HG02642 (cell line): Measurements from ENCODE around the gene SLC6A2.

Experiments
- ATAC-seq: cut with Tn5 transposase; IDR thresholded peaks from one replicate; pipeline ENCODE4 v1.9.1; 2021; ENCODE audit warnings: mild to moderate bottlenecking; ENCODE audit not compliant: unreplicated experiment, poor library complexity

Gene SLC6A2

GRCh38 chr16:55668340-55669281 lies 12.8 kb downstream of the SLC6A2 start:
- no peak for ATAC-seq

DNA sequence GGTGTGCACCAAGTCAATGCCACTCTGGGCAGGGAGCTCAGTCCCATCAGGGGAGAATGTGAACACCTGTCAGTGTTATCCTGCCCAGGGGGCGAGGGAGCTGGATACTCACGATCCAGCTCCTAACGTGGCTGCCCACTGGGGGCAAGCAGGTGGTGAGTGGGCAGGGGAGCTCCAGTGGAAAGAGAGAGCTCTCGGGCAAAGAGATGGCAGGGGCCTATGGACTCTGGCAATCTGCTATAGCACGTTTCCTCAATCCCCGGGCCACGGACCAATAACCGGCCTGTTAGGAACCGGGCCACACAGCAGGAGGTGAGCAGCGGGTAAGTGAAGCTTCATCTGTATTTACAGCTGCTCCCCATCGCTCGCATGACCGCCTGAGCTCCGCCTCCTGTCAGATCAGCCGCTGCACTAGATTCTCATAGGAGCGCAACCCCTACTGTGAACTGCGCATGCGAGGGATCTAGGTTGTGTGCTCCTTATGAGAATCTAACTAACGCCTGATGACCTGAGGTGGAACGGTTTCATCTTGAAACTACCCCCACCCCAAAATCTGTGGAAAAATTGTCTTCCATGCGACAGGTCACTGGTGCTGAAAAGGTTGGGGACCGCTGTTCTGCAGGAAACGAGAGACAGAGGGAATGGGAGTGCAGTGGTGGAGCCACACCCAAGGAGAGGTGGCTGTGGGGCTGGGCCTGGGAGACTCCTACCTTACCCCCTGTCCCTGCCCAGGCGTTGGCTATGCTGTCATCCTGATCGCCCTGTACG lies 15.6 kb downstream of the SLC6A2 start:
- ATAC-seq = no peak

GRCh38 chr16:55671974-55672280 lies 16.1 kb downstream of the SLC6A2 start:
- ATAC-seq = no peak

DNA sequence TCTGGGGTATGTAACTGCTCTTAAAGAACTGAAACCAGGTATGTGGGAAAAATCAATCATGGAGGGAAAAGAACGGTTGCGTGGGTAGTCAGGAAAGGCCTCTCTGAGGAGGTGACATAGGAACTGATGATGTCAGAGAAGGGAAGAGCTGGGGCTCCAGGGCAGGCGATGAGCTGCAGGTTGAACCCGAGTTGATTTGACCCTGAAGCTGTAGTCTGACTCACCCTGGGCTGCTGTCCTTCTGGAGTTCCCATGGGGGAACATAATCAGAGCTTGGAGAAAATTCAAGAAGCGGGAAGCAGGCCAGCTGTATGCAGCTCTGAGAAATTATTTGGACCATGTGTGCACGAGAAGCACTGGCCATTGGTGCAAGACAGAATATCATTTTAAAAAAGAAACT lies 16.7 kb downstream of the SLC6A2 start:
- ATAC-seq = no peak

- no peak for ATAC-seq
Measured at GRCh38 chr16:55678161-55678821, 22.5 kb downstream of the SLC6A2 start.

- no peak for ATAC-seq
Measured at GRCh38 chr16:55682086-55682485, 26.3 kb downstream of the SLC6A2 start.

- ATAC-seq = no peak
Measured at GRCh38 chr16:55685973-55686372, 30.2 kb downstream of the SLC6A2 start.

DNA sequence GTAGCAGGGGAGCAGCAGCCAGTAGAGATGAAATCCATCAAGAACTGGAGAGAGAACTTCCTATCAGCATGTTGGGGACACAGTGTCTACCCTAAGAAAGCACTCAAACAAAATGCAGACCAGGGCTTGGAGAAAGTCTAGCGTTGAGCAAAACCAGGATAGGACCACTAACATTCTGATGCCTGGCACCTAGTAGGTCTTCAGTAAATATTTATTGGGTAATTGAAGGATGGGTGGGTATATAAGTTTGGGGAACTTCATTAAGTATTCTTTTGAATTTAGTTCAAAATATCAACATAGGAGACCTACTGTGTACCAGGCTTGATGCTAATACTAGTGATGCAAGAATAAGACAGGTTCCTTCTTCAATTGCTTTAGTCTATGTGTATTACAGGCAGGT lies 30.9 kb downstream of the SLC6A2 start:
- no peak for ATAC-seq

- ATAC-seq = no peak
Measured at GRCh38 chr16:55687802-55688201, 32.0 kb downstream of the SLC6A2 start.

GRCh38 chr16:55690841-55691240 lies 35.1 kb downstream of the SLC6A2 start:
- no peak for ATAC-seq

DNA sequence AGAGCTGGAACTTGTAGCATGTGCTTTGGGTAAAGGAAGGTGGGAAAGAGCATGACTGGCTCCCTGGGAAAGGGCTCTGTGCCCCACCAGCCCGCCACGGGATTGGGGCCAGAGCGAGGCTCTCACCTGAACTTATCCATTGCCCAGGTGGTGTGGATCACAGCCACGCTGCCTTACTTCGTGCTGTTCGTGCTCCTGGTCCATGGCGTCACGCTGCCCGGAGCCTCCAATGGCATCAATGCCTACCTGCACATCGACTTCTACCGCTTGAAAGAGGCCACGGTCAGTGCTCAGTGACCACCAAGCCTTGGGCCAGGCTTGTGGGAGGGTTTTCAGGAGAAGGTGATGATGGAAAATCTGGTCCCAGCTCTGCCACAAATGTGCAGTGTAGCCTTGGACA lies 36.0 kb downstream of the SLC6A2 start:
- ATAC-seq = no peak

DNA sequence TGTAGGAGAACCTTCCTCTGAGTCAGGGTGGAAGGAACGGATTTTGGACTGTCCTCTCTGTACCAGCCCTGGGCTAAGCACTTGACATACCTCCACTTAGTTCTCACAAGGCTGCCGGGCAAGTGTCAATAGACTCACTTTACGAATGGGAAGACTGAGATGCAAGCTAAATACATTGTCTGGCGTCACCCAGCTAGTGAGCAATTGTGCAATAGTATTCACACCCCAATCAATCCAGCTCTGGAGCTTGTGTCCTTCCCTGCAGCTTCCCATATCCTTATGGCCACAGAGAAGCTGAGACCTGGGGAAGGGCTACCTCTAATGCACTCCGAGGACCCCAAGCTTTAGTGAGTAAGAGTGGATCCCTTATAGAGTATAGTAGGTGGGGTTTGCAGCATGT lies 39.8 kb downstream of the SLC6A2 start:
- ATAC-seq = no peak

GRCh38 chr16:55697867-55698266 lies 42.1 kb downstream of the SLC6A2 start:
- no peak for ATAC-seq

GRCh38 chr16:55698331-55698730 lies 42.5 kb downstream of the SLC6A2 start:
- ATAC-seq = no peak

DNA sequence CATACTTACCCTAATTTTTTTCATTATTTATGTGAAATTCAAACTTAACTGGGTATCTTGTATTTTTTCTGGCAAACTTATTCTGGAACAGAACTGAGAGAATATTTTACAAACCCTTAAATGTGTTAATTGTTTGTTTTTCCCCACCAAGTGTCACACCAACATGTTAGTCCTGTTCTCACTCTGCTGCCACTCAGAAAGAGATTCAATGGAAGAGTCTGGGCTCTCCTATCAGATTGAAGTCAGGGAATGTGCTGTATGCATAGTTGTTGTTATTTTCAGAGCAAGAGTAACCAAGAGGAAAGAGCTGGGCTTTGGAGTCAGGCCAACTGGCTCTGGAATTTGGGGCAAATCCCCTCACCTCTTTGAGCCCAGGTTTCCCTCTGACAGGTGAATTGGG lies 43.2 kb downstream of the SLC6A2 start:
- no peak for ATAC-seq

DNA sequence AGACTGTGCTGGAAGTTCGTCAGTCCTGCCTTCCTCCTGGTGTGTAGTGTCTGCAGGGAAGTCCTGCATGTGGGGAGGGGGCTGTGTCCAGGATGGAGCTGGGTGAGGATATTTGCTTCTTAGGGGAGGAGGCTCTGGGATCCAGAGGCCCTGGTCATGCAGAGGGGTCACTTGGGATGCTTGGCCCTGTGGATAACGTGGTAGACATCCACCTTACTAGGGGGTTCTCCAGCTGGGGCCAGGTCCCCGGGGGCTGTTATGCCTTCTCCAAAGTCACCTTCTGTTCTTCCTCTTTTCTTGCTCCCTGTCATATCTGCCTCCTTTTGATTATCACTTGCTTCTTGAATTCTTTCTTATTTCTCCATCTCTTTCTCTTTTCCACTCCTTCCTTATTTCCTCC lies 43.8 kb downstream of the SLC6A2 start:
- no peak for ATAC-seq

- ATAC-seq = no peak
Measured at GRCh38 chr16:55700067-55700466, 44.3 kb downstream of the SLC6A2 start.

GRCh38 chr16:55700961-55701360 lies 45.2 kb downstream of the SLC6A2 start:
- no peak for ATAC-seq

GRCh38 chr16:55701442-55702319 lies 45.9 kb downstream of the SLC6A2 start:
- ATAC-seq = peak; percentile 68
